ENCODE measurements around the gene ZNF831. TPM values are rescaled to one million over a fixed set of nuclear protein-coding genes. Genes with fewer than 3 reads are reported as not detected.

The ZNF831 gene
- total and polyA plus RNA-seq, 4 donors: 0.14 to 1.0 (median 0.56) TPM

GRCh38 chr20:59151391-59151790 lies 12.2 kb upstream of the ZNF831 start:
- Histone ChIP-seq H3K27me3 (ENCODE audit: control insufficient read depth in 3 of 3, insufficient read depth in 3 of 3, low read length in 2 of 3) (no peaks in the 10 kb centered on the region), H3K9ac (ENCODE audit: insufficient read depth in 1 of 2, low read length in 2 of 2) (no peak overlapping the region), H3K27ac (ENCODE audit: low read depth in 1 of 2, low read length in 1 of 2) (no peak overlapping the region), H3K4me1 (ENCODE audit: control insufficient read depth in 5 of 5, insufficient read depth in 5 of 5, low read length in 5 of 5) (peaks cover 6 to 42% (median 9%) of the 10 kb centered on the region in 5 donors), H3K4me3 (no peak overlapping the region), H3K36me3 (ENCODE audit: control insufficient read depth in 4 of 4, insufficient read depth in 4 of 4, low read length in 4 of 4) (no peaks in the 10 kb centered on the region), H3K9me3 (ENCODE audit: control insufficient read depth in 4 of 4, insufficient read depth in 3 of 4, low read length in 3 of 4) (peaks cover 0 to 4% (median 0%) of the 10 kb centered on the region in 4 donors)
- DNase-seq: no peak
- 80 to 93% methylated on average over 9 of the region's 9 CpGs for WGBS, 2 donors
- no peak for ATAC-seq (ENCODE audit: insufficient read depth, low FRiP score)
- no peak for TF ChIP-seq CTCF (IDR thresholded peaks at IDR 0.05; ENCODE audit: control extremely low read depth, extremely low read depth)

DNA sequence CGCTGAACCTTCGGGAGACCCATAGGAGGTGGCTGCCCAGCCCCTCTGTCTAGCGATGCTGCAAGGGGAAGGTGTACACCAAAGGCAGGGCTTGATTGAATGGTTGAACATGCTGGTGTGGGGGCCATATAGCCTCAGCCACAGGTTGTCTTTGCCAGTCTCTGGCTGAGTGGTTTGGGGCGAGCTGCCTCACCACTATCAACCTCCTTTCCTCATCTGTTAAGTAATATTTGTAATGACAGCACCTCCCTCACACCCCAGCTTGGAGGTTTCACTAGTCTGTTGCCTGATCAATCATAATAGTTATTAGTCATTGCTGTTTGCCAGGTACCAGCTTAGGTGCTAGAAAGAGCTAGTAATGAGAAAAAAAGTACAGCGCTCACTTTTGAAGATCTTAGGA lies 11.8 kb upstream of the ZNF831 start:
- no peak overlapping the region for H3K27ac ChIP-seq (ENCODE audit: low read depth in 1 of 2, low read length in 1 of 2)

DNA sequence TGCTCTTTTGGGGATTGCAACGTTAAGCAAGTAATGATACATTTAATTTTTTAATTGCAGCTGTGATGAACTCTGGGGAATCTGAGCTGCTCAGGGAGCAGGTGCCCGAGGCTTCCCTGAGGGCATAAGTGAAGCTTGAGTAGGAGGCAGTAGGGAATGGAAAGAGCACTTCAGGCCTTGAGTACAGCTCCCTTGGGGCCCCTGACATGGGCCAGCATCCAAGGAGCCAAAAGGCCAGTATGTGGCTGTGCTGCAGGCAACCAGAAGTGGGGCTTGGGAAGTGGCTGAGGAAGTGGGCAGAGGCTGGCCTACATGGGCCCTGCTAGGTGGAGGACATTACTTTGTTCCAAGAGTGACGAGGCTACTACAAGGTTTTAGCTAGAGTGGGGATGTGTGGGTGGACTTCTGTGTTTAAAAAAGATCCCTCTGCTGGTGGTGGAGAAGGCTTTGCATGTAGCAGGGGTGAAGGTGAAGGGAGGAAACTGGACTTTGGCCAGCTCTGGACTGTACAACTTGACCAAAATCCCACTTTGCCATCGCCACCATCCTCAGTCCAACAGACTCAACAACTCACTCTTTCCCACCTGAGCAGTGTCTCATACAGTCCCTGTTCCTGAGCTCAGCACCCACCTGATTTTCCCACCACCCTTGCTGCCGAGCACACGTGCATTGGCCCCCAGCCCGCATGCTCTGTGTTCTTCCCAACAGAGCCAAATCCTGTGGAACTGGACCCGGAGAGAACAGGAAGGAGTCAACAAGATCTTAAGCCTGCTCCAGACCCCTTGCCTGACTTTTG lies 10.9 kb upstream of the ZNF831 start:
- Histone ChIP-seq H3K27ac (ENCODE audit: low read depth in 1 of 2, low read length in 1 of 2) (no peak overlapping the region), H3K27me3 (ENCODE audit: control insufficient read depth in 3 of 3, insufficient read depth in 3 of 3, low read length in 2 of 3) (no peaks in the 10 kb centered on the region), H3K9ac (ENCODE audit: insufficient read depth in 1 of 2, low read length in 2 of 2) (no peak overlapping the region), H3K36me3 (ENCODE audit: control insufficient read depth in 4 of 4, insufficient read depth in 4 of 4, low read length in 4 of 4) (no peaks in the 10 kb centered on the region), H3K4me1 (ENCODE audit: control insufficient read depth in 5 of 5, insufficient read depth in 5 of 5, low read length in 5 of 5) (peaks cover 0 to 34% (median 5%) of the 10 kb centered on the region in 5 donors), H3K4me3 (no peak overlapping the region), H3K9me3 (ENCODE audit: control insufficient read depth in 4 of 4, insufficient read depth in 3 of 4, low read length in 3 of 4) (peaks cover 0 to 4% (median 0%) of the 10 kb centered on the region in 4 donors)
- ATAC-seq (ENCODE audit: insufficient read depth, low FRiP score) (peak; percentile 10), DNase-seq (no peak)
- TF ChIP-seq CTCF (IDR thresholded peaks at IDR 0.05; ENCODE audit: control extremely low read depth, extremely low read depth): no peak
- WGBS, 2 donors: 66 to 83% methylated on average over 8 of the region's 8 CpGs

More for the DNA sequence above, 11.8 kb upstream of the ZNF831 start:
- peaks cover 1 to 37% (median 9%) of the 10 kb centered on the region in 5 donors for H3K4me1 ChIP-seq (ENCODE audit: control insufficient read depth in 5 of 5, insufficient read depth in 5 of 5, low read length in 5 of 5)
- DNase-seq (no peak), ATAC-seq (ENCODE audit: insufficient read depth, low FRiP score) (no peak)
- no peaks in the 10 kb centered on the region for H3K27me3 ChIP-seq (ENCODE audit: control insufficient read depth in 3 of 3, insufficient read depth in 3 of 3, low read length in 2 of 3)
- no peak overlapping the region for H3K9ac ChIP-seq (ENCODE audit: insufficient read depth in 1 of 2, low read length in 2 of 2)
- no peak for TF ChIP-seq CTCF (IDR thresholded peaks at IDR 0.05; ENCODE audit: control extremely low read depth, extremely low read depth)
- H3K4me3 ChIP-seq: no peak overlapping the region
- 91 to 96% methylated on average over 5 of the region's 5 CpGs for WGBS, 2 donors
- H3K9me3 ChIP-seq (ENCODE audit: control insufficient read depth in 4 of 4, insufficient read depth in 3 of 4, low read length in 3 of 4): peaks cover 0 to 4% (median 0%) of the 10 kb centered on the region in 4 donors
- no peaks in the 10 kb centered on the region for H3K36me3 ChIP-seq (ENCODE audit: control insufficient read depth in 4 of 4, insufficient read depth in 4 of 4, low read length in 4 of 4)

Measured in lung (tissue), 12 donors.